Thoracic aorta (tissue), 2 donors: Measurements from ENCODE around the gene C21orf58. TPM values are rescaled to one million over a fixed set of nuclear protein-coding genes. Genes with fewer than 3 reads are reported as not detected.
A peak's percentile ranks its signal among the peaks of the same experiment; 100 is the strongest.

Experiments used
- ATAC-seq: fragments of 150-250 bp; one replicate; pipeline ENCODE4 v1.8.0; 2017; ENCODE audit warnings: low read depth; ENCODE audit not compliant: insufficient number of reproducible peaks, low FRiP score
- DNase-seq: peaks from one replicate; pipeline ENCODE4 v3.0.0-alpha.2; 2020; ENCODE audit warnings: low spot score
- H3K27ac ChIP-seq, 2 donors: fragments of 200-600 bp; sonication (generic); 1 replicate in 1 of 2; 2 replicates in 1 of 2; pipeline ENCODE4 v1.5.1; 2016; ENCODE audit warnings: mild to moderate bottlenecking in 2 of 2, moderate library complexity in 2 of 2
- H3K27me3 ChIP-seq: fragments of 200-600 bp; sonication (generic); replicated peaks from 2 replicates; pipeline ENCODE4 v1.6.0; 2016; ENCODE audit warnings: mild to moderate bottlenecking; ENCODE audit not compliant: insufficient read depth
- H3K36me3 ChIP-seq: fragments of 200-600 bp; sonication (generic); one replicate; pipeline ENCODE4 v1.5.1; 2016
- H3K4me1 ChIP-seq, 2 donors: fragments of 200-600 bp; sonication (generic); 1 replicate in 1 of 2; 2 replicates in 1 of 2; pipeline versions ENCODE4 v1.5.1 to v1.6.0; 2016; ENCODE audit warnings: low read depth in 2 of 2, mild to moderate bottlenecking in 1 of 2; ENCODE audit not compliant: control insufficient read depth in 1 of 2
- H3K4me3 ChIP-seq: fragments of 200-600 bp; sonication (generic); 2 replicates; pipeline ENCODE4 v1.5.1; 2016; ENCODE audit warnings: mild to moderate bottlenecking
- H3K9me3 ChIP-seq: fragments of 200-600 bp; sonication (generic); 2 replicates; pipeline ENCODE4 v1.5.1; 2016
- total RNA-seq, 2 donors: library from RNA; depleted of rRNA; stranded (reverse); fragments of >200 nt; gene quantifications; one replicate each; pipeline versions ENCODE4 v1.1.0 to v1.2.3, GENCODE V29; 2016
- TF ChIP-seq, protein P1 (sequence below): fragments of 200-600 bp; sonication (generic); IDR thresholded peaks from one replicate; pipeline ENCODE4 v1.5.1; 2019; ENCODE audit warnings: antibody characterized with exemption

Gene C21orf58
- total RNA-seq, 2 donors from 2014 or later, result 0.81 to 3.2 TPM

- TF ChIP-seq, protein P1, sequence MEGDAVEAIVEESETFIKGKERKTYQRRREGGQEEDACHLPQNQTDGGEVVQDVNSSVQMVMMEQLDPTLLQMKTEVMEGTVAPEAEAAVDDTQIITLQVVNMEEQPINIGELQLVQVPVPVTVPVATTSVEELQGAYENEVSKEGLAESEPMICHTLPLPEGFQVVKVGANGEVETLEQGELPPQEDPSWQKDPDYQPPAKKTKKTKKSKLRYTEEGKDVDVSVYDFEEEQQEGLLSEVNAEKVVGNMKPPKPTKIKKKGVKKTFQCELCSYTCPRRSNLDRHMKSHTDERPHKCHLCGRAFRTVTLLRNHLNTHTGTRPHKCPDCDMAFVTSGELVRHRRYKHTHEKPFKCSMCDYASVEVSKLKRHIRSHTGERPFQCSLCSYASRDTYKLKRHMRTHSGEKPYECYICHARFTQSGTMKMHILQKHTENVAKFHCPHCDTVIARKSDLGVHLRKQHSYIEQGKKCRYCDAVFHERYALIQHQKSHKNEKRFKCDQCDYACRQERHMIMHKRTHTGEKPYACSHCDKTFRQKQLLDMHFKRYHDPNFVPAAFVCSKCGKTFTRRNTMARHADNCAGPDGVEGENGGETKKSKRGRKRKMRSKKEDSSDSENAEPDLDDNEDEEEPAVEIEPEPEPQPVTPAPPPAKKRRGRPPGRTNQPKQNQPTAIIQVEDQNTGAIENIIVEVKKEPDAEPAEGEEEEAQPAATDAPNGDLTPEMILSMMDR, result no peak
- H3K27me3 ChIP-seq, result no peaks in the 10 kb centered on the region
- no peaks in the 10 kb centered on the region for H3K36me3 ChIP-seq
- ATAC-seq, result no peak
- peaks cover 5 to 10% of the 10 kb centered on the region in 2 donors for H3K4me1 ChIP-seq
- H3K9me3 ChIP-seq, result no peaks in the 10 kb centered on the region
- no peak overlapping the region for H3K27ac ChIP-seq
- H3K4me3 ChIP-seq, result no peak overlapping the region
- no peak for DNase-seq
Observed at GRCh38 chr21:46299167-46299566, 24.5 kb downstream of the C21orf58 start.

DNA sequence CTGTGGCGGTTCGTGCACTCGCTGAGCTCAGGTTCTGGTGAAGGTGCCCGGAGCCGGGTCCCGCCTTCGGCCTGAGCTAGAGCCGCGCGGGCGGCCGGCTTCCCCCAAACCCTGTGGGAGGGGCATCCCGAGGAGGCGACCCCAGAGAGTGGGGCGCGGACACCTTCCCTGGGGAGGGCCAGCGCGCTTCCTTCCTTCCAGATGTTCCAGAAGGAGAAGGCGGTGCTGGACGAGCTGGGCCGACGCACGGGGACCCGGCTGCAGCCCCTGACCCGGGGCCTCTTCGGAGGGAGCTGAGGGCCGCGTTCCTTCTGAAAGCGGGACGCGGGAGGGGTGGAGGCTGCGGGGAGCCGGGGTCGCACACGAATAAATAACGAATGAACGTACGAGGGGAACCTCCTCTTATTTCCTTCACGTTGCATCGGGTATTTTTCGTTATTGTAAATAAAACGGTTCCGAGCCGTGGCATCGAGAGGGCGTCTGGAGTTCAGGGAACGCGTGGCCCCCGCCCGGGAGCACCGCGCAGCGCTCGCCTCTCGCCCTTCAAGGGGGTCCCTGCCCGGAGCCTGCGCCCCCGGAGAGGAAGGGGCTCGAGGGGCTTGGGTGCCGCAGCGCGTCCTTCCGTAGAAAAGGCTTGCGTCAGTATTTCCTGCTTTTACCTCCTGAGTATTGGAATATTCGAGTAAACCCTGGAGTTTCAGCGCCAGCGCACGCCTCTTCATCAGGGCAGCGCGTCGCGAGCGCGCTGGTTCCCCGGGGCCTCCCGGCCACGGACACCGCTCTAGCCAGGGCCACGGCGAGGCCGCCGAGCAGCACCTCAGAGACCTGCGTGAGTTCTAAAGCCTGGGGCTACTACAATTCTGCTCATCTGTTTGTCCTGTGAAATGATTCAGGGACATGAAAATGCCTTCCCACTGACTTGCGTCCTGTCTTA, 26.1 kb downstream of the C21orf58 start:
- TF ChIP-seq, protein P1, result no peak
- Histone ChIP-seq H3K27ac (no peak overlapping the region), H3K9me3 (no peaks in the 10 kb centered on the region), H3K36me3 (no peaks in the 10 kb centered on the region), H3K27me3 (no peaks in the 10 kb centered on the region), H3K4me1 (peaks cover 5 to 10% of the 10 kb centered on the region in 2 donors), H3K4me3 (peak overlapping the region; percentile 75)
- ATAC-seq, result no peak
- DNase-seq, result no peak

- ATAC-seq (no peak), DNase-seq (peak; percentile 15)
- Histone ChIP-seq H3K9me3 (no peaks in the 10 kb centered on the region), H3K36me3 (no peaks in the 10 kb centered on the region), H3K4me1 (peaks cover 5 to 10% of the 10 kb centered on the region in 2 donors), H3K27me3 (no peaks in the 10 kb centered on the region), H3K4me3 (peak overlapping the region; percentile 43), H3K27ac (no peak overlapping the region)
- TF ChIP-seq, protein P1, result no peak
Observed at GRCh38 chr21:46295996-46296752, 27.5 kb downstream of the C21orf58 start.

- TF ChIP-seq, protein P1, result no peak
- no peaks in the 10 kb centered on the region for H3K27me3 ChIP-seq
- ATAC-seq, result no peak
- H3K27ac ChIP-seq, result no peak overlapping the region
- no peak overlapping the region for H3K4me3 ChIP-seq
- H3K9me3 ChIP-seq, result no peaks in the 10 kb centered on the region
- H3K4me1 ChIP-seq, result peaks cover 5 to 10% of the 10 kb centered on the region in 2 donors
- DNase-seq, result no peak
- H3K36me3 ChIP-seq, result no peaks in the 10 kb centered on the region
Observed at GRCh38 chr21:46295177-46295770, 28.4 kb downstream of the C21orf58 start.
